ENCODE measurements around the gene NHSL1. TPM values are rescaled to one million over a fixed set of nuclear protein-coding genes. Genes with fewer than 3 reads are reported as not detected.

NHSL1 gene
- total and polyA plus RNA-seq, 2 donors (not counting 3 experiments of a cell fraction or from before 2014, with no cell fraction given): 24.8 to 55.0 TPM

DNA sequence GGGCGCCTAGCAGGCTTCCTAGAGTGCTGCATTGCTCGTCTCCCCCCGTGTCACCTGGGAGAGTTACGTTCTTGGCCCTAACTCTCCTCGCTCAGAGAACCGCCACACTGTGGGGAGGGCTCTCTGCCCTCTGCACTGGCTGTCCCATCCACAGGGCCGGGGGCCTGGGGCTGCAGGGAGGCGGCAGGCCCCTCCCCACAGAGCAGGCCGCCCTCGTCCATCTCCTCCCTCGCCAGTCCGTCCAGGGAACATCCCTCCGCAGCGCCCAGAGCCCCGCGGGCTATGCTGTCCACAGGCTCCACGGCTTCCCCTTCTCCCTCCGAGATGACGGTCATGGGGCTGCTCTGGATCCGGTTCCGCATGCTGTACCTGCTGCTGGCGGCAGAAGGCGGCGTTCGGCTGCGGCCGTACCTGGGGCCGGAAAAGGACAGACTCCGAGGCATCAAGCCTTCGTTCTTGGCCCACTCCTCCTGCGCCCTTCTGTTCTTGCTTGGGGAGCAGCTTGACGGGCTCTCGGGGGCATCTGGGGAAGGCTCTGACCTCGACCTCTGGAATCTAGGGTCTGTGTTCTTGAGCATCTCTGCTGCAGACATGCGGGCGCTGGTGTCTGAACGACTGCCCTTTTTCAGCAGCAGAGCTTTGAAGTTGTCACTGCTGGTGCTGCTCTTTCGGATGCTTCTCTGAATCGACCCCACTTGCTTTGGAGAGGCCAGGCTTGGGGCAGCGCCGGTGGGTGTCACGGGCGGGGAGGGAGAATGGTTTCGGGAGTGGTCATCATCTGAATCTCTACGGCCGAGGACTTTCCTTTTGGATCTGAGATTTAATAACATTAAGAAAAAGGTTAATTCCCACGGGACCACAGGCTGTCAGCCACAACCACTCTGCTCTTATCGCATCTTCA lies 75.0 kb downstream of the NHSL1 start:
- DNase-seq (ENCODE audit: low read depth, low spot score) (no peak), FAIRE-seq (no peak)
- no peaks in the 10 kb centered on the region for H4K20me1 ChIP-seq (replicated peaks; ENCODE audit: control insufficient read depth, extremely low read depth, insufficient read depth, low read length)
- peaks cover 12 to 13% of the 10 kb centered on the region in 2 experiments for H3K36me3 ChIP-seq (ENCODE audit: control insufficient read depth in 2 of 2, extremely low read depth in 1 of 2, insufficient read depth in 2 of 2, low read length in 2 of 2)
- TF ChIP-seq FOS (IDR thresholded peaks at IDR 0.05; ENCODE audit: borderline replicate concordance, insufficient read depth, low read length) (no peak), EZH2 (IDR thresholded peaks at IDR 0.05; ENCODE audit: borderline replicate concordance, low read depth, low read length, severe bottlenecking) (no peak), JUN (IDR thresholded peaks at IDR 0.05; ENCODE audit: borderline replicate concordance, insufficient read depth, insufficient read length, low read depth) (no peak), POLR2A (IDR thresholded peaks at IDR 0.05; ENCODE audit: low read depth, low read length) (no peak), GATA2 (IDR thresholded peaks at IDR 0.05; ENCODE audit: insufficient read depth, insufficient read length, low read depth, low read length) (no peak), POLR2AphosphoS5 (IDR thresholded peaks at IDR 0.05; ENCODE audit: insufficient read depth, low read depth, low read length) (no peak), MYC (IDR thresholded peaks at IDR 0.05; ENCODE audit: low read depth, low read length) (no peak)
- TF ChIP-seq, protein P1, sequence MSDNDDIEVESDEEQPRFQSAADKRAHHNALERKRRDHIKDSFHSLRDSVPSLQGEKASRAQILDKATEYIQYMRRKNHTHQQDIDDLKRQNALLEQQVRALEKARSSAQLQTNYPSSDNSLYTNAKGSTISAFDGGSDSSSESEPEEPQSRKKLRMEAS (IDR thresholded peaks at IDR 0.05; ENCODE audit: insufficient read depth, insufficient read length): no peak
- TF ChIP-seq, protein P2, sequence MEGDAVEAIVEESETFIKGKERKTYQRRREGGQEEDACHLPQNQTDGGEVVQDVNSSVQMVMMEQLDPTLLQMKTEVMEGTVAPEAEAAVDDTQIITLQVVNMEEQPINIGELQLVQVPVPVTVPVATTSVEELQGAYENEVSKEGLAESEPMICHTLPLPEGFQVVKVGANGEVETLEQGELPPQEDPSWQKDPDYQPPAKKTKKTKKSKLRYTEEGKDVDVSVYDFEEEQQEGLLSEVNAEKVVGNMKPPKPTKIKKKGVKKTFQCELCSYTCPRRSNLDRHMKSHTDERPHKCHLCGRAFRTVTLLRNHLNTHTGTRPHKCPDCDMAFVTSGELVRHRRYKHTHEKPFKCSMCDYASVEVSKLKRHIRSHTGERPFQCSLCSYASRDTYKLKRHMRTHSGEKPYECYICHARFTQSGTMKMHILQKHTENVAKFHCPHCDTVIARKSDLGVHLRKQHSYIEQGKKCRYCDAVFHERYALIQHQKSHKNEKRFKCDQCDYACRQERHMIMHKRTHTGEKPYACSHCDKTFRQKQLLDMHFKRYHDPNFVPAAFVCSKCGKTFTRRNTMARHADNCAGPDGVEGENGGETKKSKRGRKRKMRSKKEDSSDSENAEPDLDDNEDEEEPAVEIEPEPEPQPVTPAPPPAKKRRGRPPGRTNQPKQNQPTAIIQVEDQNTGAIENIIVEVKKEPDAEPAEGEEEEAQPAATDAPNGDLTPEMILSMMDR (IDR thresholded peaks at IDR 0.05; ENCODE audit: extremely low read depth in 1 of 2, insufficient read depth in 1 of 2, low read depth in 1 of 2, low read length in 2 of 2): no peak
- dilution Hi-C loops (cut with MboI; ENCODE audit: extremely low pct_ligation_motif_present, low sequenced_read_pairs) (no loop called here), intact Hi-C loops (cut with micrococcal nuclease) (loop anchor here (10.0 kb wide), 1 partner anchor 271 kb away; no protein-coding TSS in a partner anchor)
- H3K79me2 ChIP-seq (ENCODE audit: control insufficient read depth, insufficient read depth, low read length): no peaks in the 10 kb centered on the region
- no peak overlapping the region for H3K4me2 ChIP-seq (ENCODE audit: insufficient read depth, low read length)
- no peak overlapping the region for H3K27ac ChIP-seq (ENCODE audit: insufficient read depth, low read depth, low read length)
- BruUV-seq (replicated peaks): no TSS peak
- peaks cover 12% of the 10 kb centered on the region for H3K4me1 ChIP-seq (ENCODE audit: control insufficient read depth, extremely low read depth, insufficient read depth, low read length)
- H3K27me3 ChIP-seq (ENCODE audit: control insufficient read depth in 2 of 2, insufficient read depth in 2 of 2, low read length in 2 of 2): no peaks in the 10 kb centered on the region
- H3K9ac ChIP-seq (replicated peaks; ENCODE audit: extremely low read depth, insufficient read depth, low read length): no peak overlapping the region
- no peaks in the 10 kb centered on the region for H3K9me1 ChIP-seq (replicated peaks; ENCODE audit: control insufficient read depth, extremely low read depth, insufficient read depth, low read length)
- H3K9me3 ChIP-seq (replicated peaks; ENCODE audit: control insufficient read depth, insufficient read depth, low read length): no peaks in the 10 kb centered on the region
- ChIA-PET CTCF (interaction anchor here (0.6 kb wide), 1 partner anchor 168 kb away, joined by 3 read pairs; no protein-coding TSS in a partner anchor), POLR2A (no interaction called here)
- H2AFZ ChIP-seq (ENCODE audit: low read depth, low read length): no peak overlapping the region
- H3K4me3 ChIP-seq (replicated peaks in 1 of 3; ENCODE audit: insufficient read depth in 1 of 3, low read depth in 1 of 3, low read length in 3 of 3): no peak overlapping the region

Measured in endothelial cell of umbilical vein (primary cell).